ENCODE data around the gene METTL26.

Gene METTL26

DNA sequence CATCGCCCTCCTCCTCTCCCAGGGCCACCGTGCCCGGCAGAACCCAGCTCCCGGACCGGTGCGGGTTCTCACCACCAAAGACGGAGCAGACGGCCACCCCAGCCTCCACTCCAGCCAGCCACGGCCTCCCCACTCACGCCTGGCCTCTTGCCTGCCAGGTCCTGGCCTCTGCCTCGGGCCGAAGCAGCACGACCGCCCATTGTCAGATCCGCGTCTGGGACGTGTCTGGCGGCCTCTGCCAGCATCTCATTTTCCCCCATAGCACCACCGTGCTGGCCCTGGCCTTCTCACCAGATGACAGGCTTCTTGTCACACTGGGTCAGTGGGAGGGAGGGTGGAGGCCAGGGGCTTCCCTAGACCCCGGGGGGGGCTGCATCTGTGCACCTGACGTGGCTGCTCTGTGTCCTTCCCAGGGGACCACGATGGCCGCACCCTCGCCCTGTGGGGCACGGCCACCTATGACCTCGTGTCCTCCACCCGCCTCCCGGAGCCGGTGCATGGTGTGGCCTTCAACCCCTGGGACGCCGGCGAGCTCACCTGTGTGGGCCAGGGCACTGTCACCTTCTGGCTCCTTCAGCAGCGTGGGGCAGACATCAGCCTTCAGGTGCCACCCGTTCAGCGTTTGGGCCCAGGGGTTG lies 25.2 kb upstream of the METTL26 start:
- TF ChIP-seq USF1 (IDR thresholded peaks at IDR 0.05) (no peak), EP300 (IDR thresholded peaks at IDR 0.05; ENCODE audit: borderline replicate concordance) (no peak), TEAD4 (IDR thresholded peaks at IDR 0.05) (no peak), MAX (IDR thresholded peaks at IDR 0.05) (no peak), NFIC (IDR thresholded peaks at IDR 0.05) (no peak), RAD21 (IDR thresholded peaks at IDR 0.05; ENCODE audit: low read depth) (no peak), YY1 (IDR thresholded peaks at IDR 0.05; ENCODE audit: low read depth) (no peak), CREB1 (IDR thresholded peaks at IDR 0.05; ENCODE audit: low read depth) (no peak)

DNA sequence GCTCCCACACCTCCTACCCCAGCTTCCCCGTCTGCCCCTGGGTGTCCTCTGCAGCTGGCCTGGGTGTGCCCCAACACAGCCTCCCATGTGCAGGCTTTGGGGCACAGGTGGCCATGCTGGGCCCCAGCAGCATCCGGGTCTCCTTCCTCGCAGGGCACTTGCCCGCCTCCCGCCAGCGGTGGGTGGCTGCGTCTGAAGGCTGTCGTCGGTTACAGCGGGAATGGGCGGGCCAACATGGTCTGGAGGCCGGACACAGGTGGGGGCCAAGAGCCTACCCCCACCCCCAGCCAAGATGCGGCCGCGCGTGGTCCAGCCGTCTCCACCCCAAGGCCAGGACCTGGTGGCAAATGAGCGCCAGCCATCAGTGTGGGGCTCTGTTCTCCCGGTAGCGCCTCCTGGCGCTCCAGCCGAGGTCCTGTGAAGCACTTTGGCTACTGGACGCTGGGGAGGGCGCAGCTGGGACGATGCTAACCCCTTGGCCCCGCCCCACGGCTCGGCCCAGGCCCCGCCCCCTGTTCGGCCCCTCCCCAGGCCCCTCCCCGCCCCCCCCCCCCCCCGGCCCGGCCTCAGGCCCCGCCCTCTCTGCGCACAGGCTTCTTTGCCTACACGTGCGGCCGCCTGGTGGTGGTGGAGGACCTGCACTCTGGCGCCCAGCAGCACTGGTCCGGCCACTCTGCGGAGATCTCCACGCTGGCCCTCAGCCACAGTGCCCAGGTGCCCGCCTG lies 24.5 kb upstream of the METTL26 start:
- no peak for TF ChIP-seq ZBTB7A (IDR thresholded peaks at IDR 0.05; ENCODE audit: low read depth)
- no peak for TF ChIP-seq TCF12 (IDR thresholded peaks at IDR 0.05; ENCODE audit: low read depth)
- peak; percentile 34 for TF ChIP-seq RAD21 (IDR thresholded peaks at IDR 0.05; ENCODE audit: low read depth)
- no peak for TF ChIP-seq CEBPB (IDR thresholded peaks at IDR 0.05)
- peak; percentile 9; the same call in 1 of the 2 replicates for TF ChIP-seq USF1 (IDR thresholded peaks at IDR 0.05)
- no peak for TF ChIP-seq EP300 (IDR thresholded peaks at IDR 0.05; ENCODE audit: borderline replicate concordance)
- TF ChIP-seq CREB1 (IDR thresholded peaks at IDR 0.05; ENCODE audit: low read depth) = no peak
- peak; percentile 87 for TF ChIP-seq MAX (IDR thresholded peaks at IDR 0.05)
- no peak for TF ChIP-seq FOXM1 (IDR thresholded peaks at IDR 0.05; ENCODE audit: borderline replicate concordance, low read depth)
- TF ChIP-seq NFIC (IDR thresholded peaks at IDR 0.05) = no peak; the same call in 1 of the 2 replicates
- peak; percentile 35; the same call in 1 of the 2 replicates for TF ChIP-seq YY1 (IDR thresholded peaks at IDR 0.05; ENCODE audit: low read depth)
- no peak for TF ChIP-seq TEAD4 (IDR thresholded peaks at IDR 0.05)
- TF ChIP-seq EGR1 (IDR thresholded peaks at IDR 0.05) = no peak
- TF ChIP-seq TAF1 (IDR thresholded peaks at IDR 0.05; ENCODE audit: low read depth) = peak; percentile 39; the same call in 1 of the 2 replicates
- TF ChIP-seq REST (IDR thresholded peaks at IDR 0.05; ENCODE audit: low read depth) = no peak

DNA sequence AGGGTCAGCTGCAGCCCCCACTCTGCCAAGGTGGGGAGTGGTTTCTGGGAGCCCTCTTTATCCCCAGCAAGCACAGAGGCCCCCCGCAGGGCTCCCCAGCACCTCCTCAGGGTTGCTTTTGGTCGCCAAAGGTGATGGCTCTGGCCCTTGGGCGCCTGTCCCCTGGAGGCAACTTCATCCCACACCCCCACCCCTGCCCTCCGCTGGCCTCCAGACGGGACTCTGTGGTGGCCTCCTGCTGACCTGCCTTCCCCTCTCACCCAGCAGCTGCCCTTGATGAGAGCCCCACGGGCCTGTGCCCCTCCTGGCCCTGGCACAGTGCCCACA lies 24.0 kb upstream of the METTL26 start:
- TF ChIP-seq TCF12 (IDR thresholded peaks at IDR 0.05; ENCODE audit: low read depth) = no peak
- TF ChIP-seq EGR1 (IDR thresholded peaks at IDR 0.05) = no peak
- TF ChIP-seq USF1 (IDR thresholded peaks at IDR 0.05) = no peak
- TF ChIP-seq EP300 (IDR thresholded peaks at IDR 0.05; ENCODE audit: borderline replicate concordance) = no peak
- no peak for TF ChIP-seq MAX (IDR thresholded peaks at IDR 0.05)
- no peak for TF ChIP-seq CREB1 (IDR thresholded peaks at IDR 0.05; ENCODE audit: low read depth)
- TF ChIP-seq ZBTB7A (IDR thresholded peaks at IDR 0.05; ENCODE audit: low read depth) = no peak
- no peak for TF ChIP-seq NFIC (IDR thresholded peaks at IDR 0.05)
- no peak for TF ChIP-seq TEAD4 (IDR thresholded peaks at IDR 0.05)
- TF ChIP-seq FOXM1 (IDR thresholded peaks at IDR 0.05; ENCODE audit: borderline replicate concordance, low read depth) = no peak
- no peak for TF ChIP-seq CEBPB (IDR thresholded peaks at IDR 0.05)
- no peak for TF ChIP-seq TAF1 (IDR thresholded peaks at IDR 0.05; ENCODE audit: low read depth)
- TF ChIP-seq RAD21 (IDR thresholded peaks at IDR 0.05; ENCODE audit: low read depth) = no peak
- no peak for TF ChIP-seq YY1 (IDR thresholded peaks at IDR 0.05; ENCODE audit: low read depth)
- no peak for TF ChIP-seq REST (IDR thresholded peaks at IDR 0.05; ENCODE audit: low read depth)

DNA sequence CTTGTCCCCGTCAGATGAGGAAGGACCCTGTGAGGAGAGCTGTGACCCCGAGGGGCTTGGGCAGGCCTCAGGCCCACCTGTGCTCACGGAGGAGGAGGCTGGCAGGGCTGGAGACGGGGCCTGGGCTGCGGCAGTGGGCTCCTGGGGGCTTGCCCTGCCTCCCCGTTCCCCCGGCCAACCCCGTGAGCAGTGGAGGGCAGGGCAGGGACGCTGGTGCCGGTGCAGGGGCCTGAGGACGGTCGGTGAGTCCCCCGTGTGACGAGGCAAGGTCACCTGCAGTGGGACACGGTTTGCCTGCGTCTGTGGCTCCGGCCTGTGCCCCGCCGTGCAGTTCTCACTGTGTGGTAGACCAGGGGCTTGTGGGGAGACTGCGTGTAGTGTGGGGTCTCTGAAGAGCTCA lies 23.5 kb upstream of the METTL26 start:
- no peak for TF ChIP-seq TCF12 (IDR thresholded peaks at IDR 0.05; ENCODE audit: low read depth)
- no peak for TF ChIP-seq REST (IDR thresholded peaks at IDR 0.05; ENCODE audit: low read depth)
- no peak for TF ChIP-seq TEAD4 (IDR thresholded peaks at IDR 0.05)
- TF ChIP-seq RAD21 (IDR thresholded peaks at IDR 0.05; ENCODE audit: low read depth) = no peak
- no peak for TF ChIP-seq ZBTB7A (IDR thresholded peaks at IDR 0.05; ENCODE audit: low read depth)
- TF ChIP-seq CEBPB (IDR thresholded peaks at IDR 0.05) = no peak
- TF ChIP-seq USF1 (IDR thresholded peaks at IDR 0.05) = no peak
- no peak for TF ChIP-seq FOXM1 (IDR thresholded peaks at IDR 0.05; ENCODE audit: borderline replicate concordance, low read depth)
- TF ChIP-seq CREB1 (IDR thresholded peaks at IDR 0.05; ENCODE audit: low read depth) = no peak
- TF ChIP-seq MAX (IDR thresholded peaks at IDR 0.05) = no peak
